ENCODE measurements around the gene SPECC1. TPM values are rescaled to one million over a fixed set of nuclear protein-coding genes. Genes with fewer than 3 reads are reported as not detected.

Gene SPECC1
- total RNA-seq, 1 experiment from 2014 or later = 103 TPM

GRCh38 chr17:19975601-19976000, 33.6 kb upstream of the SPECC1 start:
- Mint-ChIP-seq H3K36me3 (peaks cover 38% of the 10 kb centered on the region), H3K9me3 (peaks cover 7% of the 10 kb centered on the region), H3K27ac (peak overlapping the region; percentile 71), H3K4me3 (peak overlapping the region; percentile 34), H3K27me3 (ENCODE audit: low read depth) (peaks cover 3% of the 10 kb centered on the region; the same call in 1 of the 2 replicates), H3K4me1 (peaks cover 28% of the 10 kb centered on the region)
- ATAC-seq (no peak), DNase-seq (ENCODE audit: low spot score) (no peak)
- ChIA-PET POLR2A (no interaction called here), CTCF (no interaction called here)
- TF ChIP-seq FOXK1 (CRISPR knock-in tag; IDR thresholded peaks at IDR 0.05) (no peak), USF1 (CRISPR knock-in tag; IDR thresholded peaks at IDR 0.05) (no peak), RORB (CRISPR knock-in tag; IDR thresholded peaks at IDR 0.05) (no peak)

GRCh38 chr17:19977293-19978208, 31.6 kb upstream of the SPECC1 start, which contains the start of gene AKAP10:
Gene AKAP10, minus strand, starts transcription at chr17:19977828. Its CDS starts 149 bp downstream, at chr17:19977679.
- CTCF ChIA-PET = interaction anchor here (0.6 to 1.9 kb wide), 5 partner anchors 16 to 249 kb away, joined by 3 to 14 read pairs (median 6); partner anchors contain the start of genes SPECC1 and ULK2
- peak within 1 kb of the TSS; percentile 92 for H3K4me3 Mint-ChIP-seq
- peak; percentile 93 for TF ChIP-seq NR3C1 (CRISPR knock-in tag; conservative IDR thresholded peaks at IDR 0.05; ENCODE audit: low read depth)
- TF ChIP-seq IRF1 (CRISPR knock-in tag; IDR thresholded peaks at IDR 0.05) = no peak
- TF ChIP-seq ZNF532 (CRISPR knock-in tag; IDR thresholded peaks at IDR 0.05; ENCODE audit: borderline replicate concordance) = no peak
- TF ChIP-seq SP1 (CRISPR knock-in tag; conservative IDR thresholded peaks at IDR 0.05) = peak; percentile 88
- TF ChIP-seq ATF1 (CRISPR knock-in tag; IDR thresholded peaks at IDR 0.05) = peak; percentile 21; the same call in 1 of the 2 replicates
- TF ChIP-seq ZNF423 (CRISPR knock-in tag; IDR thresholded peaks at IDR 0.05) = peak; percentile 71
- TF ChIP-seq CTCF (IDR thresholded peaks at IDR 0.05) = no peak
- TF ChIP-seq RELA (CRISPR knock-in tag; IDR thresholded peaks at IDR 0.05; ENCODE audit: borderline replicate concordance) = peak; percentile 65; the same call in 1 of the 2 replicates
- peak; percentile 52; the same call in 1 of the 2 replicates for TF ChIP-seq ZNF263 (CRISPR knock-in tag; IDR thresholded peaks at IDR 0.05; ENCODE audit: low read depth)
- TF ChIP-seq ZNF425 (CRISPR knock-in tag; conservative IDR thresholded peaks at IDR 0.05) = no peak
- TF ChIP-seq CREM (CRISPR knock-in tag; IDR thresholded peaks at IDR 0.05) = no peak
- peak; percentile 94; the same call in 1 of the 2 replicates for TF ChIP-seq FOXP4 (CRISPR knock-in tag; IDR thresholded peaks at IDR 0.05)
- TF ChIP-seq MYBL2 (CRISPR knock-in tag; IDR thresholded peaks at IDR 0.05) = peak; percentile 95
- peak; percentile 75; the same call in 1 of the 2 replicates for TF ChIP-seq ZNF232 (CRISPR knock-in tag; IDR thresholded peaks at IDR 0.05)
- peak; percentile 48; the same call in 1 of the 2 replicates for TF ChIP-seq ZNF317 (CRISPR knock-in tag; IDR thresholded peaks at IDR 0.05; ENCODE audit: borderline replicate concordance, low read depth)
- TF ChIP-seq ZSCAN18 (CRISPR knock-in tag; IDR thresholded peaks at IDR 0.05) = no peak

More at GRCh38 chr17:19977293-19978208, 31.6 kb upstream of the SPECC1 start, which contains the start of gene AKAP10:
- Mint-ChIP-seq H3K27ac (peak within 1 kb of the TSS; percentile 97), H3K27me3 (ENCODE audit: low read depth) (peaks cover 3% of the 10 kb centered on the region; the same call in 1 of the 2 replicates), H3K9me3 (peaks cover 7% of the 10 kb centered on the region), H3K4me1 (peaks cover 31% of the 10 kb centered on the region), H3K36me3 (peaks cover 31% of the 10 kb centered on the region)
- ATAC-seq (peak; percentile 70), DNase-seq (ENCODE audit: low spot score) (peak; percentile 94)
- POLR2A ChIA-PET = interaction anchor here (0.8 to 1.2 kb wide), 2 partner anchors 31 to 599 kb away, joined by 3 read pairs; partner anchors contain the start of genes MAPK7 and SPECC1
